IMR-90 (cell line): ENCODE data around the gene KAZN. TPM values are rescaled to one million over a fixed set of nuclear protein-coding genes. Genes with fewer than 3 reads are reported as not detected.

ENCODE experiments used
- ATAC-seq: fragments of 200-7000 bp; cut with Tn5 transposase; 2 replicates; pipeline ENCODE4 v1.9.1; 2020; ENCODE audit warnings: low read depth, mild to moderate bottlenecking, moderate library complexity
- BruUV-seq: library from RNA; stranded (reverse); fragments of 400-500 nt; replicated peaks from 2 replicates; lab custom pipeline; 2021; lab: Mats Ljungman, UMichigan
- CTCF ChIA-PET: fragments of 300-600 bp; formaldehyde crosslinking; extraction: SDS; loops from one replicate; lab custom pipeline; 2021; ENCODE audit warnings: antibody characterized with exemption; lab: Yijun Ruan, JAX
- POLR2A ChIA-PET: fragments of 300-600 bp; sonication (Branson Sonifier 250); formaldehyde crosslinking; loops from one replicate; lab custom pipeline; 2022; ENCODE audit warnings: antibody characterized with exemption; ENCODE audit not compliant: unreplicated experiment; lab: Charles Lee
- DNase-seq: peaks from one replicate; pipeline ENCODE4 v3.0.0; 2013
- H2AFZ ChIP-seq: replicated peaks from 2 replicates; pipeline ENCODE3; 2013; ENCODE audit warnings: low read length, mild to moderate bottlenecking; ENCODE audit not compliant: poor library complexity
- H2AK5ac ChIP-seq: 2 replicates; pipeline ENCODE4 v1.6.1; 2013; ENCODE audit warnings: low read depth, low read length, inconsistent platforms
- H2AK9ac ChIP-seq: replicated peaks from 2 replicates; pipeline ENCODE3; 2013; ENCODE audit warnings: mild to moderate bottlenecking, low read depth, low read length, moderate library complexity; ENCODE audit not compliant: poor library complexity
- H2BK120ac ChIP-seq: 2 replicates; pipeline ENCODE4 v1.6.1; 2013; ENCODE audit warnings: low read depth, low read length, inconsistent platforms
- H2BK15ac ChIP-seq: 3 replicates; pipeline ENCODE4 v1.6.1; 2013; ENCODE audit warnings: low read depth, low read length, inconsistent platforms
- H2BK20ac ChIP-seq: 2 replicates; pipeline ENCODE4 v1.6.1; 2013; ENCODE audit warnings: low read depth, mild to moderate bottlenecking, inconsistent platforms, low read length, moderate library complexity
- H2BK5ac ChIP-seq: 2 replicates; pipeline ENCODE4 v1.6.1; 2013; ENCODE audit warnings: mild to moderate bottlenecking, low read depth, low read length, inconsistent platforms; ENCODE audit not compliant: poor library complexity, severe bottlenecking
- H3K14ac ChIP-seq: replicated peaks from 2 replicates; pipeline ENCODE4 v1.6.1; 2013; ENCODE audit warnings: low read depth, low read length, inconsistent platforms
- H3K18ac ChIP-seq: 2 replicates; pipeline ENCODE4 v1.6.1; 2013; ENCODE audit warnings: low read depth, low read length, control low read depth
- H3K23ac ChIP-seq: 2 replicates; pipeline ENCODE4 v1.6.1; 2013; ENCODE audit warnings: low read depth, low read length, inconsistent platforms
- H3K27ac ChIP-seq: 2 replicates; pipeline ENCODE4 v1.5.1; 2013; ENCODE audit warnings: mild to moderate bottlenecking, control low read depth, low read length; ENCODE audit not compliant: insufficient read depth
- H3K27me3 ChIP-seq: 2 replicates; pipeline ENCODE4 v1.6.1; 2013; ENCODE audit warnings: low read length; ENCODE audit not compliant: control insufficient read depth, insufficient read depth
- H3K36me3 ChIP-seq: 2 replicates; pipeline ENCODE4 v1.6.1; 2013; ENCODE audit warnings: low read length, mixed read lengths; ENCODE audit not compliant: control insufficient read depth, insufficient read depth
- H3K4ac ChIP-seq: 2 replicates; pipeline ENCODE4 v1.6.1; 2013; ENCODE audit warnings: low read depth, low read length, inconsistent platforms
- H3K4me1 ChIP-seq: 2 replicates; pipeline ENCODE4 v1.6.1; 2013; ENCODE audit warnings: low read length, mixed read lengths; ENCODE audit not compliant: control insufficient read depth, insufficient read depth
- H3K4me2 ChIP-seq: 2 replicates; pipeline ENCODE4 v1.6.1; 2013; ENCODE audit warnings: low read depth, mild to moderate bottlenecking, control low read depth, low read length, moderate library complexity
- H3K4me3 ChIP-seq: 2 replicates; pipeline ENCODE4 v1.5.1; 2013; ENCODE audit warnings: low read depth, mild to moderate bottlenecking, control low read depth, low read length, moderate library complexity; ENCODE audit not compliant: insufficient read depth
- H3K56ac ChIP-seq: 2 replicates; pipeline ENCODE4 v1.6.1; 2013; ENCODE audit warnings: low read length, inconsistent platforms; ENCODE audit not compliant: insufficient read depth; ENCODE audit errors: extremely low read depth
- H3K79me1 ChIP-seq, 2 experiments: 2 replicates each; pipeline ENCODE4 v1.6.1; 2013; ENCODE audit warnings: low read length in 2 of 2, inconsistent platforms in 1 of 2, low read depth in 1 of 2
- H3K9ac ChIP-seq: 2 replicates; pipeline ENCODE4 v1.6.1; 2013; ENCODE audit warnings: low read depth, low read length, control low read depth
- H3K9me1 ChIP-seq: 2 replicates; pipeline ENCODE4 v1.6.1; 2013; ENCODE audit warnings: low read length, inconsistent platforms; ENCODE audit not compliant: insufficient read depth
- H3K9me3 ChIP-seq: 2 replicates; pipeline ENCODE4 v1.6.1; 2013; ENCODE audit warnings: low read length; ENCODE audit not compliant: control insufficient read depth, insufficient read depth
- H4K20me1 ChIP-seq: 2 replicates; pipeline ENCODE4 v1.6.1; 2013; ENCODE audit warnings: low read length, inconsistent platforms; ENCODE audit not compliant: insufficient read depth
- H4K5ac ChIP-seq: 2 replicates; pipeline ENCODE4 v1.6.1; 2013; ENCODE audit warnings: mild to moderate bottlenecking, low read depth, low read length, control low read depth
- H4K8ac ChIP-seq, 2 experiments: 2 replicates each; pipeline ENCODE4 v1.6.1; 2013; ENCODE audit warnings: low read depth in 2 of 2, low read length in 2 of 2, control low read depth in 1 of 2, inconsistent platforms in 1 of 2
- H4K91ac ChIP-seq: 2 replicates; pipeline ENCODE4 v1.6.1; 2013; ENCODE audit warnings: low read depth, low read length, inconsistent platforms; ENCODE audit not compliant: insufficient read depth
- BHLHE40 ChIP-seq: fragments of 150-350 bp; IDR thresholded peaks from 2 replicates; pipeline ENCODE4 v1.6.1; 2016; ENCODE audit warnings: mild to moderate bottlenecking, low read depth, low read length
- CHD1 ChIP-seq: IDR thresholded peaks from 2 replicates; pipeline ENCODE4 v1.6.1; 2012; ENCODE audit warnings: low read depth, low read length, improper control_type of control experiment
- FOS ChIP-seq: fragments of 150-350 bp; IDR thresholded peaks from 2 replicates; pipeline ENCODE4 v1.6.1; 2016; ENCODE audit warnings: low read depth, low read length
- MAFK ChIP-seq: IDR thresholded peaks from 2 replicates; pipeline ENCODE4 v1.6.1; 2012; ENCODE audit warnings: low read depth, low read length, improper control_type of control experiment
- MAZ ChIP-seq: IDR thresholded peaks from 2 replicates; pipeline ENCODE4 v1.6.1; 2012; ENCODE audit warnings: low read depth, mild to moderate bottlenecking, low read length, improper control_type of control experiment, moderate library complexity, borderline replicate concordance
- MXI1 ChIP-seq: IDR thresholded peaks from 2 replicates; pipeline ENCODE4 v1.6.1; 2012; ENCODE audit warnings: low read depth, mild to moderate bottlenecking, low read length, moderate library complexity, borderline replicate concordance
- POLR2A ChIP-seq: IDR thresholded peaks from 2 replicates; pipeline ENCODE4 v1.6.1; 2012; ENCODE audit warnings: mild to moderate bottlenecking, low read depth, low read length
- RCOR1 ChIP-seq: IDR thresholded peaks from 2 replicates; pipeline ENCODE4 v1.6.1; 2012; ENCODE audit warnings: mild to moderate bottlenecking, low read length, improper control_type of control experiment; ENCODE audit not compliant: insufficient replicate concordance
- RFX5 ChIP-seq: IDR thresholded peaks from 2 replicates; pipeline ENCODE4 v1.8.0; 2012; ENCODE audit warnings: low read depth, mild to moderate bottlenecking, low read length, moderate library complexity
- WGBS, 2 experiments: methylation state at CpG; one replicate each; pipeline versions ENCODE4 v1.1.5 to v1.1.7; 2013; ENCODE audit warnings: missing lambda C conversion rate in 2 of 2; ENCODE audit not compliant: insufficient read length in 1 of 2; ENCODE audit errors: extremely low coverage in 2 of 2; 5-methylcytosine and 5-hydroxymethylcytosine counted together
- dilution Hi-C: fragments of 300-500 bp; cut with HindIII; formaldehyde crosslinking; loops from one replicate; pipeline ENCODE4 v1.14.3; 2018; ENCODE audit warnings: low sequenced_read_pairs; ENCODE audit not compliant: unreplicated experiment
- in situ Hi-C: fragments of 300-500 bp; cut with MboI; formaldehyde crosslinking; loops from 3 replicates; pipeline ENCODE4 v1.14.3; 2019; ENCODE audit warnings: low sequenced_read_pairs, inconsistent platforms, mixed read lengths
- intact Hi-C: fragments of 100-400 bp; cut with micrococcal nuclease; formaldehyde crosslinking; loops from 2 replicates; pipeline ENCODE4 v1.10.0; 2022
- polyA plus RNA-seq, 3 experiments: library from polyadenylated mRNA; depleted of rRNA; stranded (reverse); fragments of >200 nt; gene quantifications; 2 replicates each; pipeline ENCODE4 v1.2.3, GENCODE V29; 2012; ENCODE audit warnings: low replicate concordance in 1 of 3
- total RNA-seq: library from RNA; depleted of rRNA; stranded (reverse); fragments of >200 nt; gene quantifications from 2 replicates; pipeline ENCODE4 v1.2.3, GENCODE V29; 2012
- TF ChIP-seq, protein P1 (sequence below): fragments of 150-350 bp; IDR thresholded peaks from 2 replicates; pipeline ENCODE4 v1.6.1; 2017; ENCODE audit warnings: mild to moderate bottlenecking, antibody characterized with exemption, low read length, low read depth

KAZN gene
- total and polyA plus RNA-seq, 2 of the 4 experiments (the other 2 are of a cell fraction): 5.2 to 10.5 TPM

DNA sequence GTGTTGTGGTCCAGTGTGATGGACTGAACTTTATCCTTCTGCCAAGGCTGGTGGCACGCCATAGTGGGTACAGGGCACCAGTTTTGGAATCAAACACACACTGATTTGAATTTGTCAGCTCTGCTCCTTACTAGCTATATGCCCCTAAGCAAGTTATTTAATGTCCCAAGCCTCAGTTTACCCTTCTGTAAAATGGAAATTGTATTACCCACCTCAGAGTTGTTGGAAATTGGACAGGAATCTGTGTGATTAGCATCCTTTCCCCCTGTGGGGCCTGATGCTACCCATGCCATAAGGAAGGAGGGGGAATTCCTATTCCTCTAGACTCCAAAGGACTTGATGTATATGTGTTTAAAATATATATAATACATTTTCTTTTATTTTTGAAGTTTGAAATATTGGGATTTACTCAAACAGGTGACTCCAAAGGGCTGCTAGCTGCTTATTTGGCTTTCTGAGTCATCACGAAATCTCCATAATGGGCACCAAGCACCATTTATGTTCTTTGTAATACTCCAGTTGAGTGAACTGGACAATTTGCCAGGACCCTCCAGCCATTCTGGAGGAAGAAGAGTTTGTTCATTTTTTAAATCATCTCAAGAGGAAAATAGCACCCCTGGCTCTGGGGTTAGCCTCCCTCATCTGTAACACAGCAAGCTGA lies 330.5 kb downstream of the KAZN start (continued):
- TF ChIP-seq RCOR1: no peak

DNA sequence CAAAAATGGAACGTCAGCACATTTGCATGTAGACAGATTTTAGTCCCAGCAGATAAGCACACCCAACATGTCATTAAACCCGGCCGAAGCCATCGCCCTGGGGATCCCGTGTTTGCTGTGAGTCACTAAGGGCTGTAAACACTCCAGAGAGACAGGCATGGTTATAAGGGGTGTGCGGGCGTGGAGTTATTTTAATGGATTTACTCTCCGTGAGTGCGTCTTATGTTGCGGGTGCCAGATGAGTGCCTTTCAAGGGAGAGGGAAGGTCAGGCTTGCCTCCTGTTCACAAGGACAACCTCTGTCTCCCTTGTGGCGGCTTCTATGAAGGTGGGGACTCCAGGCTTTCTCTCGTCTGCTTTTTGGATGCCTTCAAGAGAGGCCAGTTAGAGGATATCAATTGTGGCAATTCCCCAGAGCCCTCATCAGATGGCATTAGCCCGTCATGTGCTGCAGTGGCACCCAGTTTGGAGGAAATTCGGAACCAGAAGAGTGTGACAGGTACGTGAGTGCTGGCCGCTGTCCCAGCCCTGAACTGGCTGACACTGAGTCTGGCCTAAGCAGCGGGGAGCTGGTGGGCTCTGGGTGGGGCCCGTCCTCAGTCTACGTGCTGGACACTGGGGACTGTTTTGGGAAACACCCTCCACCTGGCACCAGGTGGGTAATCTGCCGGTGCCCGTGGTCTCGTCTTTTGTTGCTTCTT lies 331.2 kb downstream of the KAZN start:
- Histone ChIP-seq H3K27me3 (no peaks in the 10 kb centered on the region), H3K4me2 (peak overlapping the region; percentile 46), H3K9me1 (peaks cover 24% of the 10 kb centered on the region), H4K8ac (peak overlapping the region in 1 of 2 experiments; percentile 4; a peak in 1 of 4 replicates), H3K36me3 (no peaks in the 10 kb centered on the region), H3K23ac (no peak overlapping the region), H3K14ac (0 out of 2 replicates have a peak overlapping the region, but pooled peaks have one; percentile 3), H2BK20ac (0 out of 2 replicates have a peak overlapping the region, but pooled peaks have one; percentile 20), H2BK120ac (peak overlapping the region; percentile 22; the same call in 1 of the 2 replicates), H3K79me1 (peaks cover 14 to 63% of the 10 kb centered on the region in 2 experiments), H3K4me1 (peaks cover 28% of the 10 kb centered on the region), H4K91ac (peak overlapping the region; percentile 7; the same call in 1 of the 2 replicates), H2BK15ac (peak overlapping the region; percentile 2; the same call in 2 of the 3 replicates), H3K9ac (no peak overlapping the region), H2AK5ac (peak overlapping the region; percentile 32; the same call in 1 of the 2 replicates), H3K27ac (peak overlapping the region; percentile 2; the same call in 1 of the 2 replicates), H3K9me3 (no peaks in the 10 kb centered on the region), H2AFZ (peak overlapping the region; percentile 73), H4K20me1 (peaks cover 10% of the 10 kb centered on the region), H3K18ac (peak overlapping the region; percentile 5; the same call in 1 of the 2 replicates), H2AK9ac (peak overlapping the region; percentile 53), H2BK5ac (peak overlapping the region; percentile 7), H3K4me3 (no peak overlapping the region), H4K5ac (no peak overlapping the region; the same call in 1 of the 2 replicates), H3K56ac (no peak overlapping the region), H3K4ac (peak overlapping the region; percentile 56)
- ATAC-seq (peak; percentile 70), DNase-seq (peak; percentile 86)
- no CpG with 5 or more reads among the region's 22 CpGs for WGBS, 2 experiments
- intact Hi-C loops: loop anchor here (1.0 to 5.0 kb wide), 2 partner anchors 39 to 412 kb away; no protein-coding TSS in a partner anchor
- BruUV-seq: no TSS peak
- in situ Hi-C loops: loop anchor here (5.0 to 25.0 kb wide), 2 partner anchors 98 to 1167 kb away; no protein-coding TSS in a partner anchor
- dilution Hi-C loops: no loop called here
- TF ChIP-seq BHLHE40 (peak; percentile 96), RFX5 (no peak), POLR2A (0 out of 2 replicates have a peak, but pooled peaks have one; percentile 30), FOS (peak; percentile 78), MXI1 (peak; percentile 92), MAZ (peak; percentile 30; the same call in 1 of the 2 replicates), MAFK (peak; percentile 99), CHD1 (no peak)
- TF ChIP-seq, protein P1, sequence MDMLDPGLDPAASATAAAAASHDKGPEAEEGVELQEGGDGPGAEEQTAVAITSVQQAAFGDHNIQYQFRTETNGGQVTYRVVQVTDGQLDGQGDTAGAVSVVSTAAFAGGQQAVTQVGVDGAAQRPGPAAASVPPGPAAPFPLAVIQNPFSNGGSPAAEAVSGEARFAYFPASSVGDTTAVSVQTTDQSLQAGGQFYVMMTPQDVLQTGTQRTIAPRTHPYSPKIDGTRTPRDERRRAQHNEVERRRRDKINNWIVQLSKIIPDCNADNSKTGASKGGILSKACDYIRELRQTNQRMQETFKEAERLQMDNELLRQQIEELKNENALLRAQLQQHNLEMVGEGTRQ: 0 out of 2 replicates have a peak, but pooled peaks have one; percentile 7
- ChIA-PET CTCF (no interaction called here), POLR2A (interaction anchor here (0.5 kb wide), 1 partner anchor 17 kb away, joined by 4 read pairs; no protein-coding TSS in a partner anchor)
